Glutamatergic neuron (in vitro differentiated cells): ENCODE data around the gene ATP9A. TPM values are rescaled to one million over a fixed set of nuclear protein-coding genes. Genes with fewer than 3 reads are reported as not detected.

ENCODE experiments used
- DNase-seq: peaks from one replicate; pipeline ENCODE4 v3.0.0; 2022
- H3K27ac Mint-ChIP-seq: one replicate; pipeline ENCODE4 v1.8.0; 2020; ENCODE audit warnings: mild to moderate bottlenecking, mixed read lengths, inconsistent platforms; ENCODE audit not compliant: unreplicated experiment
- H3K27me3 Mint-ChIP-seq: one replicate; pipeline ENCODE4 v1.8.0; 2020; ENCODE audit warnings: mild to moderate bottlenecking, moderate library complexity, mixed read lengths, inconsistent platforms; ENCODE audit not compliant: unreplicated experiment
- H3K36me3 Mint-ChIP-seq: one replicate; pipeline ENCODE4 v1.8.0; 2020; ENCODE audit warnings: mild to moderate bottlenecking, mixed read lengths, inconsistent platforms; ENCODE audit not compliant: unreplicated experiment
- H3K4me1 Mint-ChIP-seq: one replicate; pipeline ENCODE4 v1.8.0; 2020; ENCODE audit warnings: mild to moderate bottlenecking, low read depth, mixed read lengths, inconsistent platforms; ENCODE audit not compliant: unreplicated experiment
- H3K4me3 Mint-ChIP-seq: one replicate; pipeline ENCODE4 v1.8.0; 2020; ENCODE audit warnings: mild to moderate bottlenecking, mixed read lengths, inconsistent platforms; ENCODE audit not compliant: unreplicated experiment
- H3K9me3 Mint-ChIP-seq: one replicate; pipeline ENCODE4 v1.8.0; 2020; ENCODE audit warnings: mild to moderate bottlenecking, moderate library complexity, mixed read lengths, inconsistent platforms; ENCODE audit not compliant: unreplicated experiment
- CTCF ChIP-seq: fragments of 200-600 bp; sonication (generic); IDR thresholded peaks from one replicate; pipeline ENCODE4 v1.5.0; 2021; ENCODE audit not compliant: partially characterized antibody, unreplicated experiment
- total RNA-seq: library from RNA; stranded (reverse); fragmentation: NEBNext Ultra II Directional; extraction: Animal tissue kit (Norgen Biotek cat#: 25700); gene quantifications from one replicate; pipeline ENCODE4 v1.2.1, GENCODE V29; 2021; ENCODE audit not compliant: unreplicated experiment

The ATP9A gene
- total RNA-seq, 1 donor from 2014 or later = 66.1 TPM

- Mint-ChIP-seq H3K27me3 (peaks cover 4% of the 10 kb centered on the region), H3K27ac (no peak overlapping the region), H3K9me3 (no peaks in the 10 kb centered on the region), H3K4me3 (no peak overlapping the region), H3K36me3 (peaks cover 4% of the 10 kb centered on the region), H3K4me1 (no peaks in the 10 kb centered on the region)
- TF ChIP-seq CTCF = no peak
- DNase-seq = no peak
Measured at GRCh38 chr20:51583073-51583472, 185.1 kb downstream of the ATP9A start.

- no peak for TF ChIP-seq CTCF
- Mint-ChIP-seq H3K27ac (no peak overlapping the region), H3K9me3 (no peaks in the 10 kb centered on the region), H3K27me3 (peaks cover 4% of the 10 kb centered on the region), H3K4me1 (no peaks in the 10 kb centered on the region), H3K4me3 (no peak overlapping the region), H3K36me3 (peaks cover 4% of the 10 kb centered on the region)
- DNase-seq = no peak
Measured at GRCh38 chr20:51581571-51581970, 186.6 kb downstream of the ATP9A start.

- H3K27me3 Mint-ChIP-seq = peaks cover 4% of the 10 kb centered on the region
- TF ChIP-seq CTCF = no peak
- no peaks in the 10 kb centered on the region for H3K4me1 Mint-ChIP-seq
- H3K36me3 Mint-ChIP-seq = peaks cover under 1% of the 10 kb centered on the region
- no peak for DNase-seq
- H3K9me3 Mint-ChIP-seq = no peaks in the 10 kb centered on the region
- H3K4me3 Mint-ChIP-seq = no peak overlapping the region
- no peak overlapping the region for H3K27ac Mint-ChIP-seq
Measured at GRCh38 chr20:51579137-51579536, 189.1 kb downstream of the ATP9A start.

- no peak for DNase-seq
- Mint-ChIP-seq H3K4me1 (no peaks in the 10 kb centered on the region), H3K9me3 (no peaks in the 10 kb centered on the region), H3K36me3 (no peaks in the 10 kb centered on the region), H3K4me3 (no peak overlapping the region), H3K27me3 (peaks cover 4% of the 10 kb centered on the region), H3K27ac (no peak overlapping the region)
- TF ChIP-seq CTCF = no peak
Measured at GRCh38 chr20:51578145-51578459, 190.1 kb downstream of the ATP9A start.

- H3K4me3 Mint-ChIP-seq = no peak overlapping the region
- no peak for TF ChIP-seq CTCF
- H3K27ac Mint-ChIP-seq = no peak overlapping the region
- H3K36me3 Mint-ChIP-seq = no peaks in the 10 kb centered on the region
- no peak for DNase-seq
- no peaks in the 10 kb centered on the region for H3K4me1 Mint-ChIP-seq
- H3K27me3 Mint-ChIP-seq = peaks cover 4% of the 10 kb centered on the region
- H3K9me3 Mint-ChIP-seq = no peaks in the 10 kb centered on the region
Measured at GRCh38 chr20:51577432-51578144, 190.6 kb downstream of the ATP9A start.
